ENCODE results near the gene C1QL1. TPM values are rescaled to one million over a fixed set of nuclear protein-coding genes. Genes with fewer than 3 reads are reported as not detected.
A peak's percentile ranks its signal among the peaks of the same experiment; 100 is the strongest.

Gene C1QL1
- total RNA-seq, 1 experiment from 2014 or later: 3.5 TPM

DNA sequence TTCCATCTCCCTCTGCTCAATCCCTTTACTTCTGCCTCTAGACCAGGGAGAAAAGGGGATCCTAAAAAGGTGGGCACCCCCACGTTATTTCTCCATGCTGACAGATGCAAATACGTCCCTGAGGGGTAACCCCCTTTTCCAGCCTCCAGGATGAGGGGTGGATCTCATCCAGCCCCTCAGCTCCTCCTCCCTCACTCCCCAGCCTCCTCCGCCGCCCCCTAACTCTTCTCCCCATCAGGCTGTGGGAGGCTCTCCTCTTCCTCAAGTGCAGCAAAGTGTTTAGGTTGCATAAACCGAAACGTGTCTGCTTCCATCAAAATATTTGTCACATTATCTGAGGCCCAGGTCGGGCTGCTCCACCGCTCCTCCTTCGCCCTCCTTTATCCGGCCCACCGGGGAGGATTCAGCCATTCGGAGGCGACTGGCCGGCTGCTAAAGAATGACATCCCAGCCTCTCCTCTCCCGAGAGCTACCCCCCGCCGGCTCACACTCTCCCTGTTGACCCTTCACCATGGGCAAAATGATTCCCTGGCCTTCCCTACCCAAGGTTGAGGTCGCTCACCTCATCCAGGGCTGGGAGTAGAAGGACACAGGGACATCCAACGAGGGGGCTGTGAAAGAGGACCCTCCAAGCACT, 1.2 kb upstream of the C1QL1 start:
- peak overlapping the region; percentile 86; the same call in 1 of the 2 replicates for H3K4me2 ChIP-seq (ENCODE audit: low read length)
- H3K36me3 ChIP-seq (ENCODE audit: control insufficient read depth in 1 of 2, insufficient read depth in 2 of 2, low read length in 2 of 2): no peaks in the 10 kb centered on the region
- H3K27me3 ChIP-seq (ENCODE audit: insufficient read depth, low read length): no peaks in the 10 kb centered on the region
- no peak overlapping the region; a peak in 1 of 4 replicates for H3K4me3 ChIP-seq (replicated peaks in 1 of 2; ENCODE audit: low read depth in 1 of 2, low read length in 2 of 2)
- RAD21 ChIA-PET (ENCODE audit: low non-redundant PET in 1 of 2, low total read pairs in 2 of 2, uncharacterized antibody in 2 of 2, unreplicated experiment in 2 of 2): no interaction called here
- intact Hi-C loops (cut with micrococcal nuclease): no loop called here
- TF ChIP-seq, protein P1, sequence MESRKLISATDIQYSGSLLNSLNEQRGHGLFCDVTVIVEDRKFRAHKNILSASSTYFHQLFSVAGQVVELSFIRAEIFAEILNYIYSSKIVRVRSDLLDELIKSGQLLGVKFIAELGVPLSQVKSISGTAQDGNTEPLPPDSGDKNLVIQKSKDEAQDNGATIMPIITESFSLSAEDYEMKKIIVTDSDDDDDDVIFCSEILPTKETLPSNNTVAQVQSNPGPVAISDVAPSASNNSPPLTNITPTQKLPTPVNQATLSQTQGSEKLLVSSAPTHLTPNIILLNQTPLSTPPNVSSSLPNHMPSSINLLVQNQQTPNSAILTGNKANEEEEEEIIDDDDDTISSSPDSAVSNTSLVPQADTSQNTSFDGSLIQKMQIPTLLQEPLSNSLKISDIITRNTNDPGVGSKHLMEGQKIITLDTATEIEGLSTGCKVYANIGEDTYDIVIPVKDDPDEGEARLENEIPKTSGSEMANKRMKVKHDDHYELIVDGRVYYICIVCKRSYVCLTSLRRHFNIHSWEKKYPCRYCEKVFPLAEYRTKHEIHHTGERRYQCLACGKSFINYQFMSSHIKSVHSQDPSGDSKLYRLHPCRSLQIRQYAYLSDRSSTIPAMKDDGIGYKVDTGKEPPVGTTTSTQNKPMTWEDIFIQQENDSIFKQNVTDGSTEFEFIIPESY (IDR thresholded peaks at IDR 0.05; ENCODE audit: extremely low read depth, insufficient replicate concordance, low read length): no peak
- TF ChIP-seq EZH2 (IDR thresholded peaks at IDR 0.05): no peak
- no peak for TF ChIP-seq SP1 (IDR thresholded peaks at IDR 0.05; ENCODE audit: low read depth)
- no peaks in the 10 kb centered on the region for H3K79me2 ChIP-seq (ENCODE audit: insufficient read depth, low read length)
- no peak for DNase-seq (ENCODE audit: low read depth, low spot score)
- no peak overlapping the region for H2AFZ ChIP-seq (ENCODE audit: low read depth, low read length, poor library complexity, severe bottlenecking)
- no peaks in the 10 kb centered on the region for H3K9me3 ChIP-seq (ENCODE audit: control insufficient read depth in 1 of 2, insufficient read depth in 1 of 2, low read depth in 1 of 2, low read length in 2 of 2)
- ATAC-seq: no peak
- no peak overlapping the region for H3K27ac ChIP-seq (ENCODE audit: low read depth, low read length)
- H4K20me1 ChIP-seq (ENCODE audit: insufficient read depth): no peaks in the 10 kb centered on the region
- POLR2A ChIA-PET: no interaction called here
- no peak overlapping the region for H3K9ac ChIP-seq (ENCODE audit: low read length)
- peaks cover 6 to 24% of the 10 kb centered on the region in 2 experiments for H3K4me1 ChIP-seq (ENCODE audit: control insufficient read depth in 1 of 2, insufficient read depth in 2 of 2, low read length in 2 of 2)
- no peaks in the 10 kb centered on the region for H3K9me2 ChIP-seq (ENCODE audit: insufficient read depth)
- CTCF ChIA-PET: interaction anchor here (1.2 kb wide), 1 partner anchor 49 kb away, joined by 4 read pairs; no protein-coding TSS in a partner anchor
- no TSS peak for BruUV-seq (replicated peaks)

DNA sequence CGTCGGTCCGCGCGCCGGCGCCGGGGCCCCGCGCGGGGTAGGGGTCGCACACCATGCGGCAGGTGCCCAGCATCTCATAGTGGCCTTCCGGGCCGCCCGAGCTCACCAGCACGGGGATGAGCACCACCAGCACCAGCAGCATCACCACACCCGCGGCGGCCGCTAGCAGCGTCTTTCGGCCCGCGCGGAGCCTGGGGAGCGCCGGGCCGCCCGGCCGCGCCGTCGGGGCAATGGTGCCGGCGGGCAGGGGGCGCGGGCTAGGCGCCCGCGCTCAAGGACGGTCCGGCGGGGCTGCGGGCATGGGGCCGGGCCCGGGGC, 237 bp downstream of the C1QL1 start:
- Histone ChIP-seq H3K4me3 (replicated peaks in 1 of 2; ENCODE audit: low read depth in 1 of 2, low read length in 2 of 2) (no peak overlapping the region), H2AFZ (ENCODE audit: low read depth, low read length, poor library complexity, severe bottlenecking) (no peak overlapping the region), H4K20me1 (ENCODE audit: insufficient read depth) (no peaks in the 10 kb centered on the region), H3K9me3 (ENCODE audit: control insufficient read depth in 1 of 2, insufficient read depth in 1 of 2, low read depth in 1 of 2, low read length in 2 of 2) (no peaks in the 10 kb centered on the region), H3K27me3 (ENCODE audit: insufficient read depth, low read length) (no peaks in the 10 kb centered on the region), H3K36me3 (ENCODE audit: control insufficient read depth in 1 of 2, insufficient read depth in 2 of 2, low read length in 2 of 2) (no peaks in the 10 kb centered on the region), H3K9ac (ENCODE audit: low read length) (no peak overlapping the region), H3K4me1 (ENCODE audit: control insufficient read depth in 1 of 2, insufficient read depth in 2 of 2, low read length in 2 of 2) (peaks cover 6 to 19% of the 10 kb centered on the region in 2 experiments), H3K79me2 (ENCODE audit: insufficient read depth, low read length) (no peaks in the 10 kb centered on the region), H3K27ac (ENCODE audit: low read depth, low read length) (no peak overlapping the region), H3K9me2 (ENCODE audit: insufficient read depth) (no peaks in the 10 kb centered on the region), H3K4me2 (ENCODE audit: low read length) (no peak overlapping the region)
- no TSS peak for BruUV-seq (replicated peaks)
- RAD21 ChIA-PET (ENCODE audit: low non-redundant PET in 1 of 2, low total read pairs in 2 of 2, uncharacterized antibody in 2 of 2, unreplicated experiment in 2 of 2): interaction anchor here in 1 of 2 experiments (0.7 kb wide), 2 partner anchors 32 to 170 kb away, joined by 3 to 5 read pairs; no protein-coding TSS in a partner anchor
- DNase-seq (ENCODE audit: low read depth, low spot score) (no peak), ATAC-seq (no peak; the same call in 1 of the 2 replicates)
- intact Hi-C loops (cut with micrococcal nuclease): no loop called here
- CTCF ChIA-PET: interaction anchor here (0.7 to 1.2 kb wide), 3 partner anchors 48 to 567 kb away, joined by 3 to 4 read pairs (median 3); partner anchors contain the start of gene ACBD4
- no peak for TF ChIP-seq TCF7L2 (IDR thresholded peaks at IDR 0.05; ENCODE audit: borderline replicate concordance, extremely low read depth, insufficient read depth, insufficient read length)
- TF ChIP-seq POLR2AphosphoS5 (IDR thresholded peaks at IDR 0.05; ENCODE audit: low read depth, low read length): no peak
- TF ChIP-seq JUND (IDR thresholded peaks at IDR 0.05): no peak
- TF ChIP-seq SP1 (IDR thresholded peaks at IDR 0.05; ENCODE audit: low read depth): no peak
- TF ChIP-seq, protein P1 (IDR thresholded peaks at IDR 0.05; ENCODE audit: extremely low read depth, insufficient replicate concordance, low read length): no peak
- TF ChIP-seq ATF3 (IDR thresholded peaks at IDR 0.05): no peak
- POLR2A ChIA-PET: interaction anchor here (0.7 to 0.8 kb wide), 3 partner anchors 44 to 168 kb away, joined by 3 to 4 read pairs (median 4); partner anchors contain the start of gene ACBD4
